ENCODE data around the gene LTBR.

GRCh38 chr12:6435961-6436715 is 52.2 kb downstream of the LTBR start:
- TF ChIP-seq CTCF (IDR thresholded peaks at IDR 0.05), result no peak
- no peak for TF ChIP-seq POLR2A (IDR thresholded peaks at IDR 0.05)

All from adrenal gland (tissue), 5 donors.